HEK293 (cell line): ENCODE results near the gene IL17RC.
"Not testable (repeated sequence)": the region's sequence is repeated elsewhere in the genome, so short reads cannot be mapped to it uniquely, and the experiment has no call there.

Experiments used
- CTCF ChIA-PET: fragments of 350-600 bp; formaldehyde crosslinking; extraction: SDS; loops from one replicate; lab custom pipeline; 2021; ENCODE audit warnings: antibody characterized with exemption; lab: Yijun Ruan, JAX
- POLR2A ChIA-PET: fragments of 300-600 bp; formaldehyde crosslinking; extraction: SDS; loops from one replicate; lab custom pipeline; 2020; ENCODE audit warnings: antibody characterized with exemption, inconsistent platforms; lab: Yijun Ruan, JAX
- H3K27ac ChIP-seq: fragments of 200-500 bp; sonication (Bioruptor generic); 2 replicates; pipeline ENCODE4 v1.5.1; 2014; ENCODE audit warnings: low read depth, low read length, control low read depth, inconsistent platforms; ENCODE audit errors: extremely low read depth
- H3K36me3 ChIP-seq, 2 experiments: fragments of 200-500 bp in 1 of 2; sonication (Bioruptor generic) in 1 of 2; 1 replicate in 1 of 2; 2 replicates in 1 of 2; pipeline ENCODE4 v1.5.1; 2014 to 2017; ENCODE audit warnings: inconsistent platforms in 2 of 2, low read length in 2 of 2; ENCODE audit not compliant: control insufficient read depth in 2 of 2, insufficient read depth in 1 of 2
- H3K4me1 ChIP-seq: fragments of 200-500 bp; sonication (Bioruptor generic); 2 replicates; pipeline ENCODE4 v1.5.1; 2014; ENCODE audit warnings: mild to moderate bottlenecking, low read length, inconsistent platforms; ENCODE audit not compliant: control insufficient read depth, insufficient read depth
- H3K4me3 ChIP-seq: 2 replicates; pipeline ENCODE4 v1.5.1; 2011; ENCODE audit warnings: low read depth, mild to moderate bottlenecking, control low read depth, low read length, moderate library complexity
- H3K9me3 ChIP-seq: fragments of 200-500 bp; sonication (Bioruptor generic); 2 replicates; pipeline ENCODE4 v1.5.1; 2014; ENCODE audit warnings: low read depth, low read length, inconsistent platforms; ENCODE audit not compliant: control insufficient read depth, insufficient read depth
- GFI1B ChIP-seq: fragments of 450-650 bp; formaldehyde crosslinking; IDR thresholded peaks from 2 replicates; pipeline ENCODE4 v1.5.1; 2016; ENCODE audit warnings: missing biosample characterization, missing genetic modification characterization
- PRDM1 ChIP-seq: fragments of 450-650 bp; formaldehyde crosslinking; IDR thresholded peaks from 2 replicates; pipeline ENCODE4; 2016; ENCODE audit warnings: missing biosample characterization, missing genetic modification characterization
- RBAK ChIP-seq: fragments of 450-650 bp; formaldehyde crosslinking; IDR thresholded peaks from 2 replicates; pipeline ENCODE4 v1.5.1; 2016; ENCODE audit warnings: missing biosample characterization, missing genetic modification characterization
- SETDB1 ChIP-seq: IDR thresholded peaks from one replicate; pipeline ENCODE4 v1.6.1; 2017; ENCODE audit warnings: mild to moderate bottlenecking, low read length, moderate library complexity, mixed read lengths; ENCODE audit not compliant: insufficient read length
- SP2 ChIP-seq: fragments of 450-650 bp; formaldehyde crosslinking; IDR thresholded peaks from 2 replicates; pipeline ENCODE4 v1.5.1; 2016; ENCODE audit warnings: missing biosample characterization, missing genetic modification characterization
- TSHZ1 ChIP-seq: fragments of 450-650 bp; formaldehyde crosslinking; IDR thresholded peaks from 2 replicates; pipeline ENCODE4 v1.5.1; 2016; ENCODE audit warnings: missing biosample characterization, missing genetic modification characterization, borderline replicate concordance
- ZBTB10 ChIP-seq: fragments of 450-650 bp; formaldehyde crosslinking; IDR thresholded peaks from 2 replicates; pipeline ENCODE4 v1.5.1; 2016; ENCODE audit warnings: missing biosample characterization, missing genetic modification characterization
- ZFP69B ChIP-seq: fragments of 450-650 bp; formaldehyde crosslinking; IDR thresholded peaks from 2 replicates; pipeline ENCODE4 v1.5.1; 2016; ENCODE audit warnings: missing biosample characterization, missing genetic modification characterization
- ZNF121 ChIP-seq: fragments of 450-650 bp; formaldehyde crosslinking; IDR thresholded peaks from 2 replicates; pipeline ENCODE4 v1.5.1; 2016; ENCODE audit warnings: missing biosample characterization, missing genetic modification characterization
- ZNF335 ChIP-seq: fragments of 450-650 bp; formaldehyde crosslinking; conservative IDR thresholded peaks from 2 replicates; pipeline ENCODE4 v1.5.1; 2016; ENCODE audit warnings: missing biosample characterization, missing genetic modification characterization
- ZNF394 ChIP-seq: fragments of 450-650 bp; formaldehyde crosslinking; IDR thresholded peaks from 2 replicates; pipeline ENCODE4 v1.5.1; 2016; ENCODE audit warnings: missing biosample characterization, missing genetic modification characterization, mild to moderate bottlenecking, moderate library complexity, borderline replicate concordance
- ZNF423 ChIP-seq: fragments of 450-650 bp; formaldehyde crosslinking; IDR thresholded peaks from 2 replicates; pipeline ENCODE4 v1.5.1; 2016; ENCODE audit warnings: missing biosample characterization, missing genetic modification characterization
- ZNF610 ChIP-seq: fragments of 450-650 bp; formaldehyde crosslinking; IDR thresholded peaks from 2 replicates; pipeline ENCODE4 v1.5.1; 2016; ENCODE audit warnings: missing biosample characterization, missing genetic modification characterization, borderline replicate concordance
- ZNF629 ChIP-seq: fragments of 450-650 bp; formaldehyde crosslinking; IDR thresholded peaks from 2 replicates; pipeline ENCODE4 v1.5.1; 2017; ENCODE audit warnings: missing biosample characterization, missing genetic modification characterization
- ZNF776 ChIP-seq: fragments of 450-650 bp; formaldehyde crosslinking; IDR thresholded peaks from 2 replicates; pipeline ENCODE4 v1.5.0; 2017; ENCODE audit warnings: missing biosample characterization, missing genetic modification characterization, borderline replicate concordance
- ZNF791 ChIP-seq: fragments of 450-650 bp; formaldehyde crosslinking; IDR thresholded peaks from 2 replicates; pipeline ENCODE4 v1.5.1; 2016; ENCODE audit warnings: missing biosample characterization, missing genetic modification characterization
- ZNF792 ChIP-seq: fragments of 450-650 bp; formaldehyde crosslinking; IDR thresholded peaks from 2 replicates; pipeline ENCODE4 v1.5.1; 2016; ENCODE audit warnings: missing biosample characterization, missing genetic modification characterization
- ZSCAN16 ChIP-seq: fragments of 450-650 bp; formaldehyde crosslinking; IDR thresholded peaks from 2 replicates; pipeline ENCODE4 v1.5.1; 2016; ENCODE audit warnings: missing biosample characterization, missing genetic modification characterization
- ZSCAN30 ChIP-seq: fragments of 450-650 bp; IDR thresholded peaks from 2 replicates; pipeline ENCODE4 v1.5.1; 2018; ENCODE audit warnings: missing biosample characterization, mild to moderate bottlenecking, missing genetic modification characterization, moderate library complexity

IL17RC gene

GRCh38 chr3:9893739-9894138 is 23.2 kb upstream of the IL17RC start:
- peak overlapping the region; percentile 7; the same call in 1 of the 2 replicates for H3K27ac ChIP-seq
- POLR2A ChIA-PET, result interaction anchor here (0.5 to 1.8 kb wide), 5 partner anchors 9 to 123 kb away, joined by 3 to 6 read pairs (median 4); partner anchors contain the start of genes CRELD1 and IL17RE
- no peaks in the 10 kb centered on the region for H3K9me3 ChIP-seq
- CTCF ChIA-PET, result interaction anchor here (1.1 to 1.3 kb wide), 4 partner anchors 9 to 45 kb away, joined by 3 to 4 read pairs (median 3); partner anchors contain the start of gene IL17RE
- no peaks in the 10 kb centered on the region for H3K4me1 ChIP-seq
- H3K4me3 ChIP-seq, result no peak overlapping the region
- no peak for TF ChIP-seq ZNF629 (tag by site-specific recombination)
- no peak for TF ChIP-seq ZNF610 (tag by site-specific recombination)
- TF ChIP-seq ZBTB10 (tag by site-specific recombination), result no peak
- no peak for TF ChIP-seq ZNF394
- no peak for TF ChIP-seq ZNF335 (tag by site-specific recombination)
- no peak for TF ChIP-seq ZFP69B (tag by site-specific recombination)
- TF ChIP-seq SETDB1, result no peak
- no peak for TF ChIP-seq ZSCAN30 (tag by site-specific recombination)
- no peak for TF ChIP-seq ZSCAN16
- no peak for TF ChIP-seq GFI1B (tag by site-specific recombination)
- TF ChIP-seq TSHZ1 (tag by site-specific recombination), result no peak
- TF ChIP-seq RBAK (tag by site-specific recombination), result no peak
- no peak for TF ChIP-seq PRDM1 (tag by site-specific recombination)
- TF ChIP-seq ZNF776, result no peak
- TF ChIP-seq ZNF792 (tag by site-specific recombination), result no peak
- no peak for TF ChIP-seq ZNF791 (tag by site-specific recombination)
- TF ChIP-seq ZNF423 (tag by site-specific recombination), result no peak
- no peak for TF ChIP-seq SP2
- TF ChIP-seq, all 188 proteins: peak for 0
- H3K36me3 ChIP-seq, result peaks cover 5 to 21% of the 10 kb centered on the region in 2 experiments

- not testable (repeated sequence) for H3K27ac ChIP-seq, H3K4me3 ChIP-seq, H3K4me1 ChIP-seq, H3K9me3 ChIP-seq
- CTCF ChIA-PET, result interaction anchor here (0.9 kb wide), 1 partner anchor 36 kb away, joined by 3 read pairs; no protein-coding TSS in a partner anchor
- TF ChIP-seq ZNF121, result peak; percentile 77
- POLR2A ChIA-PET, result interaction anchor here (0.8 kb wide), 1 partner anchor 38 kb away, joined by 3 read pairs; the partner anchor contains the start of gene CRELD1
- H3K36me3 ChIP-seq, result peaks cover 5 to 21% of the 10 kb centered on the region in 2 experiments
Observed at GRCh38 chr3:9895715-9896114, 21.2 kb upstream of the IL17RC start.

GRCh38 chr3:9896755-9897407 is 20.0 kb upstream of the IL17RC start:
- H3K9me3 ChIP-seq, H3K27ac ChIP-seq, H3K4me3 ChIP-seq, H3K4me1 ChIP-seq, CTCF ChIA-PET: not testable (repeated sequence)
- H3K36me3 ChIP-seq, result peaks cover 5 to 21% of the 10 kb centered on the region in 2 experiments
- POLR2A ChIA-PET, result interaction anchor here (0.6 to 1.1 kb wide), 3 partner anchors 16 to 37 kb away, joined by 3 to 4 read pairs (median 4); partner anchors contain the start of gene CRELD1
